ENCODE data around the gene ENTPD7.

Gene ENTPD7

DNA sequence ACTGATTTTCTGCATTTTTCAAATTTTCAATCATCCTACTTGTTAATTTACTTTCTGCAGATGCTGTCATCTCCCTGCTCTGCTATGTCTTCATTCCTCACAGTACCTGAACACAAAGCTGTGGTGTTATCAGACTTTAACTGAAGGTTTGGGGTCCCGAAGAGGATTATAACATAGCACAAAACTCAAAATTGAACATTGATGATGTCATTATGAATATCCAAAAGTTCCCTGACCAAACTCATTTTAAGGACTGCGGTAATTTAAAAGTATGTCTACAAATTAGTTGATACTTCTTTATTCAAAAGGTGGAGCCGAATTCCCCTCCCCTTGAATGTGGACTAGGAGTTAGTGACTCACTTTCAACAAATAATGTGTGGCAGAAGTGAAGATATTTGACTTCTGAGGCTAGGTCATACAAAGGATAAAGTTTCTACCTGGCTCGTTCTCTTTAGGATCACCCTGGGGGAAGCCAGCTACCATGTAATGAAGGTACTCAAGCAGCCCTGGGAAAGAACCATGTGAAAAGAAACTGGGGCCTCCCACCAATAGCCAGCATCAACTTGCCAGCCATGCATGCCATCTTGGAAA, 6.4 kb upstream of the ENTPD7 start:
- DNase-seq = no peak

DNA sequence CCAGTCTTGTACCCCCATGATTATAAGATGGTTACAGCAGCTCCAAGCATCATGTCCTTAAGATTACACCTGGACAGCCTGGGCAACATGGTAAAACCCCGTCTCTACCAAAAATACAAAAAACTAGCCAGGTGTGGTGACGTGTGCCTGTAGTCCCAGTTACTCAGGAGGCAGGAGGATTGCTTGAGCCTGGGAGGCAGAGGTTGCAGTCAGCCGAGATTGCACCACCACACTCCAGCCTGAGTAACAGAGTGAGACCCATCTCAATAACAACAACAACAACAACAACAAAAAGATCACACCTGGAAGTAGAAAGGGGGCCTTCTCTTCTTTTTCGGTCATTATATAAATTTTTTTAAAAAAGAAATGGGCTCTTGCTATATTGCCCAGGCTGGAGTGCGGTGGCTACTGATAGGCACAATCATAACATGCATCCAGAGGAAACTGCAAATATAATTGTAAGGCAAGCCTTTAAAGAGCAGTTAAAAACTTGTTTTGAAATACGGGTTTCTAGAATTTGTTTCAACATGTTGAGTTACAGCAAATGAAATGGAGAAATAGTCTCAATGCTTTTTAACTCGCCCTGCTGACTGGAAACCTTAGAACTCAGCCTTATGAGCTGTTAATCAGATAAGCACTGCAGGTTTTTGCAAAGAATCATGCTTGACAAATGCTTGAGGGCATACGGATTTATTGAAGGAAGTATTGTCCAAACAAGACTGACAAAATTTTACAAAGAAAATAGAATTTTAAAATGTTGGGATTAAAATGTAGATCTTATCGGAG, 4.7 kb upstream of the ENTPD7 start:
- DNase-seq = no peak

DNA sequence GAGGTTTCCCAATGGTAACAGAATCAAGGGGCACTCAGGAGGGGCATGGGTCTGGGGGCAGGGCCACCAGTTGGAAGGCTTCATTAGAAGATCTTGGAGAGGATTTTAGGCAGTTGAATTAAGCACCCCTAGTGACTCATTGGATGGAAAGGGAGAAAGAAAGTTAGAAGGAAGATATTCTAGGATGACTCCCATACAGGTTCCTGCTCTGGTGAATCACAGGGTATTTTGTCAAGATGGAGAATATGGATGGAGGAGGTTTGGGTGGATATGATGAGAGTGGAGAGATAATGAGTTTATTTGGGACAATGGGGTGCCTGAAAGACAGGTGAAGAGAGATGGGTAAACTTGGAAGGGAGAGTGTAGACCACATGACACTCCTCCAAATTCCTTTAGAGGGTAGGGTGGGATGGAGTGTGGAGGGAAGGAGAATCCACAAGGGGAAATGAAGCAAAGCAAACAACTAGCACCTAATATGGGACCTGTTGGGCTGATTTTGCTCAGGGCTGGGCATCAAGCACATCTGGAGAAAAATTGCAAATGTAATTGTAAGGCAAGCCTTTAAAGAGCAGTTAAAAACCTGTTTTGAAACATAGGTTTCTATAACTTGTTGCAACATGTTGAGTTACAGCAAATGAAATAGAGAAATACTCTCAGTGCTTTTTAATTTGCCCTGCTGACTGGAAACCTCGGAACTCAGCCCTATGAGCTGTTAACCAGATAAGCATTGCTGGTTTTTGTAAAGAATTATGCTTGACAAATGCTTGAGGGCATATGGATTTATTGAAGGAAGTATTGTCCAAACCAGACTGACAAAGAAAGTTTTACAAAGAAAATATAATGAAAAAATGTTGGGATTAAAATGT, 2.9 kb upstream of the ENTPD7 start:
- no peak for DNase-seq

DNA sequence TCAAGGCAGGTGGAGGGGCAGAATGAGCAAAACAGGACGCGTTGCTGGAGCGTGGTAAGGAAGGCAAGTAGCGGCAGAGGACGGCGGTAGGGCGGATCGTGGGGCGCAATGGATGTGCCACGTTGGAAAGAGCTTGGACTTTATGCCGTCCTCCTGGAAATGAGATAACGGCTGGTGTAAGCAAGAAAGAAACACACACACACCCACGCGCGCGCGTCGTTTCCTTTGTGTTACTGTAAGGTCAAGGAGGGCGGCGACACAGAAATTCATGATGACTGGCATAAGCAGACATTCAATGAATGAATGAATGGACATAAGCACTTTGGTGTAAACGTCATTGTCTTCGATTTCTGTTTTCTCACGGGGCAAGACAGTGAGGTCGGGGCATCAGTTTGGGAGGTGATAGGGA, 683 bp upstream of the ENTPD7 start:
- peak; percentile 66 to 72 for DNase-seq

DNA sequence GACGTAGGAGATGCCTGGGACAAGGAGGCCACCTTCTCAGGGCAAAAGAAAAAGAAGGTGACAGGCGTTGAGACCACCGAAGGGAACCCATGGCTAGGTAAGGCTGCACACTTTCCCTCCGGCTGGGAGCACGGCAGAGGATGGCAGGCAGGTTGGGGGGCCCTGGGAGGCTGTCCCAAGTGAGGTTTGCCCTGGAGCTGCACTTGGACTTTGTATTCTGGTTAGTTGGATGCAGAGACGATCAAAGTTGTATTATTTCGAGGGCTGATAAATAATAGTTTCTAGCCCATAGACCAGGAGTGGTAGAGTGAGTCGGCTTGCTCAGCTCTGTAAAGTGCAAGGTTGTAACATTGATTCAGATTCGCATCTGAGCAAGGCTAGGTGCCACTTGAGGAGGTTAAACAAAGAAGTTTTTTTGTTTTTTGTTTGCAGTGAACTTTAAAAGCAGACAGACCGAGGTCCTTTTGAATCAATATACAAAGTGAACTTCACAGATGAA, 608 bp downstream of the ENTPD7 start:
- DNase-seq = no peak

DNA sequence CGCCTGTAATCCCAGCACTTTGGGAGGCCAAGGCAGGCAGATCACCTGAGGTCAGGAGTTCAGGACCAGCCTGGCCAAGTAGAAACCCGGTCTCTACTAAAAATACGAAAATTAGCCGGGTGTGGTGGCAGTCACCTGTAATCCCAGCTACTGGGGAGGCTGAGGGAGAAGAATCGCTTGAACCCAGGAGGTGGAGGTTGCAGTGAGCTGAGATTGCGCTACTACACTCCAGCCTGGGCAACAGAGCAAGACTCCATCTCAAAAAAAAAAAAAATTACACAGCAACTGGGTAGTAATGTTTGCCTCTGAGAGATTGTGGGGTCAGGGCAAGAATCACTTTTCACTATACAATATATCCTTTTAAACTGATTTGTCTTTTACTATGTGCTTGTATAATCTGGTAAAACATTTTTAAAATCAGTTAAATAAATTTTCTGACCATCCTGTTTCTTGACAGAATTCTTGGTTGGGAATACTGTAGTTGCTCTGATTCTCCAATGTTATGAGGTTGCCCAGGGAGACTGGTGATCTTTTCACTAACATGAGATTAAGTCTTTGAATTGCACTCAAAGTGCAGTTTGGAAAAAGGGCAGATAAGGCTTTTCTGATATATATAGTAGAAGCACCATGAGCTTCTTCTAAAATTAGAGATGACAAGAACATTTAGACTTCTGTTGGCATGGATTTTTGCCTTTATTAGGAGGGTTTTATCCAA, 1.5 kb downstream of the ENTPD7 start:
- DNase-seq = no peak

DNA sequence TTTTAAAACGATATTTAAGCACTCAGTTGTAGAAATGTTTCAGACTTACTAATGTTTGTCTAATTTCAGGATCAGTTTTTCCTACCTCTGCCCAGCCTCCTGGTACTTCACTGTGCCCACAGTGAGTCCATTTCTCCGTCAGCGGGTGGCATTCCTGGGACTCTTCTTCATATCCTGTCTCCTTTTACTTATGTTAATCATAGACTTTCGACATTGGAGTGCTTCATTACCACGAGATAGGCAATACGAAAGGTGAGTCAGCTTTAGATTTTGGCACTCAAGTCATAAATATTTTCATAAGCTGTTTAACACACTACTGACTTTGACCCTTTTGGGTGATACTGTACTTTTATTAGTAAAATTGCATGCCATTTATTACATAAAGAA, 2.1 kb downstream of the ENTPD7 start:
- no peak for DNase-seq

DNA sequence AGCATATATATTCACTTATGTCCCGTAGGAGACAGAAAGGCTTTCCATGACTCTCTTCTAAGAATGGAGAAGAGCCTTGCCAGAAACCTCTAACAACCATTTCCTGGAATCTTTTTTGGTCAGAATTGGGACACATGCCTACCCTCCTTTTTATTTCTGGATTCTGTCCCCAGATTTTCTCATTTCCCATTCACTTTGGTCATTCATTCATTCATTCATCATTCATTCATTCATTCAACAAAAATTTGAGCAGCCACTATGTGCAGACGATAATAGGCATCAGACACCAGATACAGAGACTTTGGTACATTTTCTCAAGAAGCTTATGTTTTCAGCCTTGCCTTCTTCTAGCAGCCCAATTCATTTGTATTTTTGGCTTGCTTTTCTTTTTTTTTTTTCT, 6.0 kb downstream of the ENTPD7 start:
- no peak for DNase-seq

DNA sequence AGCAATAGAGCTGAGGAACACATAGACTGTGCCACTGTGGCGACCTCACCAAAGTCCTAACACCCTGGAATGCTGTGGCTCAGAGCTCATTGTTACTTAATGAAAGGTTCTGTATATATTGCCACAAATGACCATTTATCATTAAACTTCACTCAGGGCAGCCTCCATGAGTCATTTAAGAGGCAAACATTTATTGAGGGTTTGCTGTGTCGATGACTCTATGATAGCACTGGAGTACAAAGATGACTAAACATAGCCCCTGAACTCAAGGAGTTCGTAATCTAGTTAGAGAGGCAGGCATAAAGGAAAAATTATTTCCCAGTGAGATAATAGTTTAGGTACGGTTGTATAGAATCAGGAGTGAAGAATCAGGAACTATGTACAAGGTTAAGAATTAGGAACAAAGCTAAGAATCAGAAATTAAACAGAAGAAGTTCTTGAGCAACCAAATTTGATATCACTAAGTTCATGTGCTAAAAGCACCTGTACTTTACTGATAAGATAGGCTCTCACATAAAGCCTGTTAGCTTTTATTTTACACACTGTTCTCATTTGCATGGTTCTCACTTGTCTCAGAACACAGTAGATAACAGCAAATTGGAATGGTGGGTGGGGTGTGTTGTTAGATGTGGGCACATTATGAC, 7.9 kb downstream of the ENTPD7 start:
- no peak for DNase-seq

DNA sequence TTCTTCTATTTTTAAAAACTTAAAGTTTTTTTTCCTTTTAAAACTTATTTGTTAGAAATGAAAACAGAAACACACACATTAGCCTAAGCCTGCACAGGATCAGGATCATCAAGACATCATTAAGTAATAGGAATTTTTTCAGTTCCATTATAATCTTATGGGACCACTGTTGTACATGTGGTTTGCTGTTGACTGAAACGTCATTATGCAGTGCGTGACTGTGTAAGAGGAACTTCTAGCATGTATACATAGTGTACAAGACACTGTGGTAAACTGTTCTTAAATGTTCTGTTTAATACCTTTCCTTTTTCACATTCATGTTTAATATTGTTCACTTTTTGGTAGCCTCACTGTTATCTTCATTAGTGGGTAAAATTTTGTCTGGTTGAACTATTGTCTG, 12.1 kb downstream of the ENTPD7 start:
- DNase-seq = no peak

DNA sequence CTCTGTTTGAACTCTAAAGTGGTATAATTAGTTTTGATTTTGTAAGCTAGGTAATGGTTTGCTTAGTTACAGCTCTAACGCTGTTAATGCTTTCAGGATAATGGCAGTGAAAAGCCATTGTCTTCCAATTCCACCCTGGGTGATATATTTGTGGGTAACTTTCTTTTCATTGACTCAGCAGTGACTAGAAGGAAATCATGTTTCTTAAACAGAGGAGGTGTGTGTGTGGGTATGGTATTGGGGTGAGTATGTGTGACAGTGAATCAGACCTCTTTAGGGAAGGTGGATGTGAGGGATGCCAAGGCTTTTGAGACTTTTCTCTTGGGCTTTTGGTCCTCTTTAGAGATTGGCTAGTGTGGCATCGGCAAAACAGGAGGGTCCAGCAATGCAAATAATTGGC, 13.6 kb downstream of the ENTPD7 start:
- no peak for DNase-seq

DNA sequence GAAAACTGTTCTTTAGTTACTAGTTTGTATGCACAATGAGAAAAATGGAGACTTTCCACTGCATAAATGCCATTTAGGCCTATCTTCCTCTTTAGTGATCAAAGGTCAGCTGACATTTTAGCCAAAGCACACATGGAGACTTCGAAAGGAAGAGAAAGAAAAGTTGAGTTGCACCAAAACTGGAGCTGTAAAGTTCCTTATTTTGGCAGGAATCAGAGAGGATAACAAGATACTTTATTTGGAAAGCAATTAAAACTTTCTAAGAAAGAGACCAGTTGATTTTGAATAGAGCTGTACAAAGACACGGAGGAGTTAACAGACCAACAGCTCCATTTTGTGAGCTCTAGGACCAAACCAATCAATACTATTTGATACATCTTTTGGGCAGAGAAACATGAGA, 14.2 kb downstream of the ENTPD7 start:
- DNase-seq = no peak

DNA sequence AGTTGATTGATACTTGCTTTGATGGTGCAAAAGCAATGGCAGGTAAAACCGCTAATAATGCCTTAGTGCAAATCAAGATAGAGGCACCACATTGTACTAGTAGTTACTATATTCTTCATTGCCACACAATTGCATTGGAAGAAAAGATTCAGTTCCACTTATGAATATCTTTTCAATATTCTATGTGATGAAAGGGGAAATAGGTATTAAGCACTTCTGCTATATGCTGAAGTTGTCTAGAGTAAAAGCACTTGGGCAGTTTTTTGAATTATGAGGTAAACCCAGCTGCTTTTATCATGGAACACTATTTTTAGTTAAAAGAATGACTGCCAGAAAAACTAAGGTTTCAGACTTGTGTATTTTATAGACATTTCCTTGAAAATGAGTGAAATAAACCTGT, 15.5 kb downstream of the ENTPD7 start:
- DNase-seq = no peak

DNA sequence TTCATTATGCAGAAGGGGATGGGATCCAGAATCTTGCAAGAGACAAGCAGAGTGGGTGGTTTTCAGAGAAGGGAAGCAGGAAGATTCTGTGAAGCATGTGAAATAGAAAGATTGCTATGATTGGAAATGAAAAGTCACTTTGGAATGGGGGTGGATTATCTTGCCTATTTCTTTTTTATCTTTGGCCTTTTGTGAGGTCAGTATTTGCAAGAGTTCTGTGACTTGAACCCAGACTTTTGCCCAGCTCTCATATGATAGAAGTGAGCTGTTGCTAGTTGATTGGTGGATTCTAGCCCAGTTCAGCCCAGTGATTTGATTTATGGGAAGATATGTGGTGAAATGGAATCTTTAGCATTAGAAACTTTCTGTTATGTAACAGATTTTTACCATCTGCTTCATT, 17.1 kb downstream of the ENTPD7 start:
- no peak for DNase-seq

DNA sequence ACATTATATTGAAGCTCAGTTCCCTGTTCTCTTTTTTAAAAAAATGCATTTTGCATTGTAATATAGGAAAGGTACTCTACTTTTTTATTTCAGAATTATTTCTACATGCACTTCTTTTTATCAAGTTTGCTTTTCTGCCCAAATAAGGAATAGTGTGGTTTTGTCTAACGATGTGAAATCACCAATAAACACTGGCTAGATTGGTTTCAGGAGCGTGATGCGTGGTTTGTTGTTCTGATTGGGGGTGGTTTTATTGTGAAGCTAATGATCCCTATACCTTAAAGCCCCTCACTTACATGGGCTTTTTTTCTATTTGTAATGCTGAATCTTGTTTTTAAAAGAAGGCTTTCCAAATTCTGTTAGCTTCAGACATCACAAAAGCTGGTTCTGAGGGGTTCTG, 17.6 kb downstream of the ENTPD7 start:
- DNase-seq = no peak

DNA sequence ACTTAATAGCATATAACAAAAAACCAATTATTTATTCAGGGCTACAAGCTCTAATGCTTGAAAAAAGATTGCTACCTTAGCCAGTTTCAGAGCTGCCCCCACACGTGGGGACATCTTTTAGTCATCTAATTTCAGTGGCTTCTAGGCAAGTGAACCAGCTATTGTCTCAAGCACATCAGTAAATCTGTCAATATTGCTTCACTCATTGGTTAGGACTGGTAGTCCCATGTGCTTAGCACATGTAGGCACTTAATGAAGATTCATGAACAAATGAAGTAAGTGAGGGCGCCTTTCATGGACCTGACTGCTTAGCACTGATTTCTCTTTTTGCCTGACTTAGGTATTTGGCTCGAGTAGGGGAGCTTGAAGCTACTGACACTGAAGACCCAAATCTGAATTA, 19.6 kb downstream of the ENTPD7 start:
- no peak for DNase-seq

DNA sequence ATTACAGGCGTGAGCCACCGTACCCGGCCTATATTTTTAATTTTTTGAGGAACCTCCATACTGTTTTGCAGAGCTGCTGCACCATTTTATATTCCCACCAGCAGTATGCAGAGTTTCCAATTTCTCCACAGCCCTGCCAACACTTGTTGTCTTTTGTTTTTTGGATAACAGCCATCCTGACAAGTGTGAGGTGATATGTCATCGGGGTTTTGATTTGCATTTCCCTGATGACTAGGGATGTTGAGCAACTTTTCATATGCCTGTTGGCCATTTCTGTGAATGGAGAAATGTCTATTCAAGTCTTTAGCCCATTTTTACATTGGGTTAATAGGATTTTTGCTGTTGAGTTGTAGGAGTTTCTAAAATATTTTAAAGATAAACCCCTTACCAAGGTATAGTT, 22.2 kb downstream of the ENTPD7 start:
- DNase-seq = no peak

DNA sequence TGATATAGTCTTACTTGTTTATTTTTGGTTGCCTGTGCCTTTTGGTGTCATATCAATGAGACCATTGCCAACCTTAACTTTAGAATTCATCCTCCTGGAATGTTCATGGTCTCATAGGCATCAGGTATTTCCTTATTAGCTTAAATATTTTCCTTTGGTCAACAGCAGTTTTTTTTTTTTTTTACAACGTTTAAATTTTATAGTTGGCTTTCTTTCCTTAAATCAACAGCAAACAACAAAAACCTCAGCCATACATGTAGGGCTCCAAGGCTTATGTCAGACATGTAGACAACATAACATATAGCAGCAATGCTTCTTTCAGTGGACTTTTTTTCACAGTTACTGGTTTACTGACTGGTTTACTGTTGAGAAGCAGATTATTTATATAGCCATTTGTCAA, 22.7 kb downstream of the ENTPD7 start:
- no peak for DNase-seq

DNA sequence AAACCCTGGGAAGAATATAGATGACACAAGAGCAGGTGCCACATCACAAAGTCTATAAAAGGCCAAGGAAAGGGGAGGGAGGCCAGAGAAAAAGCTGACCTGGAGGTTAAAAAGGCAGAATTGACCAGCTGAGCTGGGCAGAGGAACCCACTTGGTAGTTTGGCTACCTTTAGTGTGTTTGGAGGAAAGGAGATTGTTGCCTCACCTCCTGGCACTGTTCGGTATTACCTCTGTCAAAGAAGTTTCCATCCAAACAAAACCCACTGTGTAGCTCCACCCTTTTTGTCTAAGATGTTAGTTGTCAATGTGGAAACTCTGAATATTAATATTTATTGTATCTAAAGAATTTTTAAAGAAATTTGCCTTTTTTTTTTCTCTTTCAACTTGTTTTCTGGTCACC, 23.4 kb downstream of the ENTPD7 start:
- DNase-seq = no peak

DNA sequence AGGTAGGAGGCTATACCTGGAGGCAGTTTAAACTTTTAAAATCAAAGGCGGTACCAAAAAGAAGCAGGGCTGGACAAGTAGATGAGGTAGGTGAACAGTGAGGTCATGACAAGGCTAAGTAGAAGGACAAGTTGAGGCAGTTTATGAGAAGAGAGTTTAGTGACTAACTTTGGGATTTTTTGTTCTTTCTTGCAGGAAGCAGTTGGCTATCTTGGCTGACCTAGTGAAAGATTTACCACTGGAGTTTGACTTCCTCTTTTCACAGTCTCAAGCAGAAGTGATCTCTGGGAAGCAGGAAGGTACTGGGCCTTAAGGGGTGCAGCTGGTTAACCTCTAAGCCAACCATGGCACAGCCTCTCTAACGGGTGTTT, 26.3 kb downstream of the ENTPD7 start:
- no peak for DNase-seq

DNA sequence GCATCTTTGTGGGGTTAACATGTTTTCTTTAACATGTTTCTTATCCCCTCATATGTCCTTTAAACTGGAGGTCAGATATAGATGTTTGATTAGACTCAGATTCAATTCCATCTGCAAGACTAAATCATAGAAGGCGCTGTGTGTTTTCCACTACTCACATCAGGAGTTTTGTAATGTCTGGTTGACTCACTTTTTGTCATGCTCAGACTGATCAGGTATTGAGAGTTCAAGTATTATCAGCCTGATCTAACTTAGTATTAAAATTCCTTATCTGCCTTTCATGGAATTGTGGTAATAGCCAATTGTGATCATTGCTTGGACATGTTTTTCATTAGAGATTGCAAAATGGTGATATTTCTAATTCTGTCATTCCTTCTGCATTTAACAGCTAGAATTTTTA, 30.2 kb downstream of the ENTPD7 start:
- no peak for DNase-seq

DNA sequence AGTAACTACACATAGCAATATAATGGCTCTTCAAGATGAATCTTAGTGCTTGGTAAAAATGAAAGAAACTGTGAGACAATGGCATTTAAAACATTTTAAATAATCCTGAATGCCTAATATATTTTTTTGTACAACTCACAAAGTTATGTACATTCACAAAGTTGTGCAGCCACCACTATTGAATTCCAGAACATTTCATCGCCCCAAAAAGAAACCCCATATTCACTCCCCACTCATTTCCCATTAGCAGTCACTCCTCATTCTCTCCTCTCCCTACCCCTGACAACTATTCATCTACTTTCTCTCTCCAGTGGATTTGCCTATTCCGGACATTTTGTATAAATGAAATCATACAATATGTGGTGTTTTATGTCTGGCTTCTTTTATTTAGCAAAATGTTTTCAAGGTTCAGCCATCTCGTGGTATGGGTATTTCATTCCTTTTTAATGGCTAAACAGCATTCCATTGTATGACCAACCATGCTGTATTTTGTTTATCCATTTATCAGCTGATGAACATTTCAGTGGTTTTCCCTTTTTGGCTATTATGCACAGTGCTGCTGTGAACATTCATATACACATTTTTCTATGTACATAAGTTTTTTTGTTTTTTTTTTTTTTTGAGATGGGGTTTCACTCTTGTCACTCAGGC, 34.7 kb downstream of the ENTPD7 start:
- no peak for DNase-seq

Measured in stimulated activated CD4-positive, alpha-beta T cell treated with anti-CD3 and anti-CD28 coated beads, Interleukin-2, amount 100 ng/mL, for 24 hours (primary cell).